ENCODE measurements around the gene MPPE1.

GRCh38 chr18:11883153-11883552, 25.0 kb downstream of the MPPE1 start:
- no peak for TF ChIP-seq CTCF (IDR thresholded peaks at IDR 0.05)
- no peak for TF ChIP-seq POLR2AphosphoS5 (IDR thresholded peaks at IDR 0.05)
